HL-60 (cell line): ENCODE results near the gene GNG7.

Experiments used
- DNase-seq, 2 experiments: peaks; one replicate each; pipeline ENCODE4 v3.0.0-alpha.2; 2010 to 2020; ENCODE audit warnings: low read depth in 1 of 2, low spot score in 1 of 2
- H3K27ac ChIP-seq: fragments of 250-450 bp; sonication (Bioruptor Pico); replicated peaks from 2 replicates; pipeline ENCODE4 v1.5.1; 2020; ENCODE audit warnings: mild to moderate bottlenecking, moderate library complexity
- H3K27me3 ChIP-seq: fragments of 250-450 bp; sonication (Bioruptor Pico); 2 replicates; pipeline ENCODE4 v1.5.1; 2021; ENCODE audit warnings: mild to moderate bottlenecking, moderate library complexity; ENCODE audit not compliant: insufficient read depth, poor library complexity, severe bottlenecking
- H3K4me3 ChIP-seq: replicated peaks from 2 replicates; pipeline ENCODE4 v1.5.1; 2011; ENCODE audit warnings: mild to moderate bottlenecking, control low read depth, low read length; ENCODE audit not compliant: insufficient read depth
- GABPA ChIP-seq: IDR thresholded peaks from 2 replicates; pipeline ENCODE4 v1.6.1; 2012; ENCODE audit warnings: low read depth
- POLR2AphosphoS5 ChIP-seq: IDR thresholded peaks from 2 replicates; pipeline ENCODE4 v1.6.1; 2012; ENCODE audit warnings: low read depth
- SPI1 ChIP-seq: IDR thresholded peaks from 2 replicates; pipeline ENCODE4 v1.6.1; 2012; ENCODE audit warnings: low read depth, mild to moderate bottlenecking, borderline replicate concordance
- TF ChIP-seq, protein P1 (sequence below): IDR thresholded peaks from one replicate; pipeline ENCODE4 v1.5.1; 2011; ENCODE audit warnings: low read length, control low read depth, inconsistent platforms; ENCODE audit not compliant: insufficient read depth
- TF ChIP-seq, protein P2 (sequence below): IDR thresholded peaks from 2 replicates; pipeline ENCODE4 v1.6.1; 2012; ENCODE audit warnings: low read depth; ENCODE audit not compliant: insufficient replicate concordance

GNG7 gene

DNA sequence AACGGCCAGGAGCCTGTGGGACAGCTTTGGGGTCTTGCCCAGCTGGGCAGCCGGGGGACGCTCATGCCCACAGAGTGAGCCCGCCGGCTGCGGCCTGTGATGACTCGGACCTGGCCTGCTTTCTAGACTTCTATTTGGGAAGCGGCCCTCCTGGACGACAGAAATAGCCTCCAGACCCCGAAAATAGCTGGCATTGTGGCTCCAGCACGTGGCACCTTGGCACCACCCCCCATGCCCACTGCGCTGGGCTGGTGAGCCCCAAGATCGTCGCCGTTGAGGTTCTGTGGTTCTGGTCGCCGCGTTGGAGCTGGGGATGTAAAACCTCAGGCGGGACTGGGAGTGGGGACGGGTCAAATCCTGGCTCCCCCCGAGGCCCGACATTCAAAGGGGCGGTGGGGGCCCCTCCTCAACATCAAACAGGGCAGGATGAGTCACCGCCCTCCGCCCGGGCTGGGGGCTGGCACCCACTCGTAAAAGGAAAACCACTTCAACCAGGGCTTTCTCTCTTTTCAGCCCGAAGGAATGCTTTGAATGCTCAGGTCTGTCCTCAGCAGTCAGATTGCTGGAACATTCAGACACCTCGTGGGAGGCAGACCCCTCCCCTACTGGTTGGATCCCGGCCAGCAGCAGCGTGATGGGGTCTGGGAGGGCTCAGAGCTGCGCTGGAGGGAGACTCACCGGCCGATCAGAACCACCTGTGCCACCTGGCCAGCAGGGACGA lies 184.5 kb downstream of the GNG7 start:
- TF ChIP-seq POLR2AphosphoS5 (no peak), SPI1 (no peak), GABPA (no peak)
- TF ChIP-seq, protein P1, sequence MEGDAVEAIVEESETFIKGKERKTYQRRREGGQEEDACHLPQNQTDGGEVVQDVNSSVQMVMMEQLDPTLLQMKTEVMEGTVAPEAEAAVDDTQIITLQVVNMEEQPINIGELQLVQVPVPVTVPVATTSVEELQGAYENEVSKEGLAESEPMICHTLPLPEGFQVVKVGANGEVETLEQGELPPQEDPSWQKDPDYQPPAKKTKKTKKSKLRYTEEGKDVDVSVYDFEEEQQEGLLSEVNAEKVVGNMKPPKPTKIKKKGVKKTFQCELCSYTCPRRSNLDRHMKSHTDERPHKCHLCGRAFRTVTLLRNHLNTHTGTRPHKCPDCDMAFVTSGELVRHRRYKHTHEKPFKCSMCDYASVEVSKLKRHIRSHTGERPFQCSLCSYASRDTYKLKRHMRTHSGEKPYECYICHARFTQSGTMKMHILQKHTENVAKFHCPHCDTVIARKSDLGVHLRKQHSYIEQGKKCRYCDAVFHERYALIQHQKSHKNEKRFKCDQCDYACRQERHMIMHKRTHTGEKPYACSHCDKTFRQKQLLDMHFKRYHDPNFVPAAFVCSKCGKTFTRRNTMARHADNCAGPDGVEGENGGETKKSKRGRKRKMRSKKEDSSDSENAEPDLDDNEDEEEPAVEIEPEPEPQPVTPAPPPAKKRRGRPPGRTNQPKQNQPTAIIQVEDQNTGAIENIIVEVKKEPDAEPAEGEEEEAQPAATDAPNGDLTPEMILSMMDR = no peak
- TF ChIP-seq, protein P2, sequence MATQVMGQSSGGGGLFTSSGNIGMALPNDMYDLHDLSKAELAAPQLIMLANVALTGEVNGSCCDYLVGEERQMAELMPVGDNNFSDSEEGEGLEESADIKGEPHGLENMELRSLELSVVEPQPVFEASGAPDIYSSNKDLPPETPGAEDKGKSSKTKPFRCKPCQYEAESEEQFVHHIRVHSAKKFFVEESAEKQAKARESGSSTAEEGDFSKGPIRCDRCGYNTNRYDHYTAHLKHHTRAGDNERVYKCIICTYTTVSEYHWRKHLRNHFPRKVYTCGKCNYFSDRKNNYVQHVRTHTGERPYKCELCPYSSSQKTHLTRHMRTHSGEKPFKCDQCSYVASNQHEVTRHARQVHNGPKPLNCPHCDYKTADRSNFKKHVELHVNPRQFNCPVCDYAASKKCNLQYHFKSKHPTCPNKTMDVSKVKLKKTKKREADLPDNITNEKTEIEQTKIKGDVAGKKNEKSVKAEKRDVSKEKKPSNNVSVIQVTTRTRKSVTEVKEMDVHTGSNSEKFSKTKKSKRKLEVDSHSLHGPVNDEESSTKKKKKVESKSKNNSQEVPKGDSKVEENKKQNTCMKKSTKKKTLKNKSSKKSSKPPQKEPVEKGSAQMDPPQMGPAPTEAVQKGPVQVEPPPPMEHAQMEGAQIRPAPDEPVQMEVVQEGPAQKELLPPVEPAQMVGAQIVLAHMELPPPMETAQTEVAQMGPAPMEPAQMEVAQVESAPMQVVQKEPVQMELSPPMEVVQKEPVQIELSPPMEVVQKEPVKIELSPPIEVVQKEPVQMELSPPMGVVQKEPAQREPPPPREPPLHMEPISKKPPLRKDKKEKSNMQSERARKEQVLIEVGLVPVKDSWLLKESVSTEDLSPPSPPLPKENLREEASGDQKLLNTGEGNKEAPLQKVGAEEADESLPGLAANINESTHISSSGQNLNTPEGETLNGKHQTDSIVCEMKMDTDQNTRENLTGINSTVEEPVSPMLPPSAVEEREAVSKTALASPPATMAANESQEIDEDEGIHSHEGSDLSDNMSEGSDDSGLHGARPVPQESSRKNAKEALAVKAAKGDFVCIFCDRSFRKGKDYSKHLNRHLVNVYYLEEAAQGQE = no peak
- H3K27ac ChIP-seq = no peak overlapping the region

DNA sequence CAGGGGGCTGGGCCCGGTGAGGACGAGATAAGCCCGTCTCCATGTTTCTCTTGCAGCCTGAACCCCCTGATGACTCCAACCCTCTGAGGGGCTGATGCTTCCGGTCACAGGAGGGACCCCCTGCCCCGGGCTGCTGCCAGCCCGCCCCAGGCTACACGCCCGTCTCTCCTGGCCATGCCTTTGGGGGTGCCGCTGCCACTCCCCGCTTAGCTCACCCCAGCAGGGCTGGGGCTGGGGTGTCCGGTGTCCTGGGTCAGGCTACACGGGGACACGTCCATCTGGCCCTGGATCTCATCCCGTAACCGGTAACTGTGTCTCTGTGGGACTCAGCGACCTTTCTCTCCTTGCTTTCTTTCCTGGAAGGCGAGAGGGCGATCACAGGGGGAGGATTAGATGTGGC lies 185.8 kb downstream of the GNG7 start:
- no peak overlapping the region for H3K27ac ChIP-seq
- no peak overlapping the region for H3K4me3 ChIP-seq
- no peaks in the 10 kb centered on the region for H3K27me3 ChIP-seq
- TF ChIP-seq, protein P1 = no peak
- TF ChIP-seq GABPA (no peak), SPI1 (no peak), POLR2AphosphoS5 (no peak)
- TF ChIP-seq, protein P2 = no peak
- no peak for DNase-seq

More for the DNA sequence above, 184.5 kb downstream of the GNG7 start:
- DNase-seq = no peak
- Histone ChIP-seq H3K4me3 (no peak overlapping the region), H3K27me3 (no peaks in the 10 kb centered on the region)

DNA sequence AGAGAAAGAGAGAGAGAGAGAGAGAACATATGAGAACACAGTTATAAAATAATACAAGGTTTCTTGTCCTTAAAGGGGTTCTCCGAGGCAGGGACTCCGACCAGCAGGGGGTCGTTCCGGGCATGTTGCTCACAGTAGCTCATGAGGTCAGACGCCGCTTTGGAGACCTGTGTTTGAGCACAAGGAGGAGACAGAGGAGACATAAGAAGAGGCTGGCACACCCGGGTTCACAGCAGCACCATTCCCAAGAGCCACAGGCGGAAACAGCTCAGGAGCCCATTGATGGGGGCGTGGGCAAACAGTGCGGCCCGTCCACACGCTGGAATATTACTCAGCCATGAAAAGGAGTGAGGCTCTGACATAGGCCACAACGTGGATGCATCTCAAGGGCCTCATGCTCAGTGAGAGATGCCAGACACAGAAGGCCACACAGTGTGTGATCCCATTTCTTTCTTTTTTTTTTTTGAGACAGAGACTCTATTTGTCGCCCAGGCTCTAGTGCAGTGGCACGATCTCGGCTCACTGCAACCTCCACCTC lies 187.4 kb downstream of the GNG7 start:
- Histone ChIP-seq H3K27ac (no peak overlapping the region), H3K4me3 (no peak overlapping the region), H3K27me3 (no peaks in the 10 kb centered on the region)
- TF ChIP-seq GABPA = no peak
- TF ChIP-seq, protein P2 = no peak
- DNase-seq = no peak
